Measurements from ENCODE around the gene ZFP36. TPM values are rescaled to one million over a fixed set of nuclear protein-coding genes. Genes with fewer than 3 reads are reported as not detected.

Gene ZFP36
- total and polyA plus RNA-seq, 2 of the 8 experiments (the other 6 are each of a cell fraction or from before 2014, with no cell fraction given) = 4.0 to 10.9 TPM

GRCh38 chr19:39360599-39360998, 46.0 kb upstream of the ZFP36 start (continued):
- TF ChIP-seq USF2 (IDR thresholded peaks at IDR 0.05; ENCODE audit: low read length) = no peak
- no peak for TF ChIP-seq RNF2 (IDR thresholded peaks at IDR 0.05; ENCODE audit: borderline replicate concordance, low read depth, low read length, missing control alignments, poor library complexity, severe bottlenecking)
- no peak for TF ChIP-seq SIN3A (conservative IDR thresholded peaks at IDR 0.05 in 1 of 2, IDR thresholded peaks at IDR 0.05 in 1 of 2; ENCODE audit: low read depth in 1 of 2, low read length in 2 of 2)
- no peak for TF ChIP-seq SIRT6 (IDR thresholded peaks at IDR 0.05; ENCODE audit: low read length)
- TF ChIP-seq HDAC2 (IDR thresholded peaks at IDR 0.05; ENCODE audit: borderline replicate concordance in 1 of 2, low read depth in 2 of 2, low read length in 2 of 2) = no peak
- no peak for TF ChIP-seq GTF2F1 (IDR thresholded peaks at IDR 0.05; ENCODE audit: borderline replicate concordance, low read depth, low read length)
- no peak for TF ChIP-seq TCF12 (IDR thresholded peaks at IDR 0.05; ENCODE audit: low read depth, low read length)
- no peak for TF ChIP-seq POU5F1 (IDR thresholded peaks at IDR 0.05; ENCODE audit: low read depth, low read length)

Data from H1 (cell line).